GM23338 (cell line): ENCODE data around the gene BLTP3A. TPM values are rescaled to one million over a fixed set of nuclear protein-coding genes. Genes with fewer than 3 reads are reported as not detected.

Source experiments
- ATAC-seq: fragments of 200-7000 bp; cut with Tn5 transposase; 3 replicates; pipeline ENCODE4 v1.9.1; 2020
- DNase-seq: peaks from one replicate; pipeline ENCODE4 v3.0.0-alpha.2; 2015; ENCODE audit warnings: low spot score
- H2AFZ ChIP-seq: fragments of 200-600 bp; sonication (generic); 2 replicates; pipeline ENCODE4 v1.8.0; 2016; ENCODE audit warnings: antibody characterized with exemption, mild to moderate bottlenecking, moderate library complexity
- H3F3A ChIP-seq: fragments of 200-600 bp; sonication (generic); replicated peaks from 2 replicates; pipeline ENCODE4 v1.8.0; 2017; ENCODE audit warnings: antibody characterized with exemption, mixed run types, low read depth
- H3K27ac ChIP-seq: fragments of 200-600 bp; sonication (generic); 2 replicates; pipeline ENCODE4 v1.6.1; 2016; ENCODE audit warnings: low read depth
- H3K27me3 ChIP-seq: fragments of 200-600 bp; sonication (generic); 2 replicates; pipeline ENCODE4 v1.8.0; 2016; ENCODE audit warnings: mild to moderate bottlenecking, mixed run types, moderate library complexity; ENCODE audit not compliant: insufficient read depth
- H3K36me3 ChIP-seq: fragments of 200-600 bp; sonication (generic); 2 replicates; pipeline ENCODE4 v1.8.0; 2016; ENCODE audit warnings: mild to moderate bottlenecking; ENCODE audit not compliant: insufficient read depth
- H3K4me1 ChIP-seq: fragments of 200-600 bp; sonication (generic); 2 replicates; pipeline ENCODE4 v1.8.0; 2016; ENCODE audit warnings: mild to moderate bottlenecking, moderate library complexity; ENCODE audit not compliant: insufficient read depth
- H3K4me2 ChIP-seq: fragments of 200-600 bp; sonication (generic); 2 replicates; pipeline ENCODE4 v1.7.1; 2017; ENCODE audit warnings: mixed run types
- H3K4me3 ChIP-seq: fragments of 200-600 bp; sonication (generic); 2 replicates; pipeline ENCODE4 v1.6.1; 2016; ENCODE audit warnings: mixed run types
- H3K79me2 ChIP-seq: fragments of 200-600 bp; sonication (generic); replicated peaks from 2 replicates; pipeline ENCODE4 v1.8.0; 2017; ENCODE audit warnings: mild to moderate bottlenecking; ENCODE audit not compliant: insufficient read depth
- H3K9me2 ChIP-seq: fragments of 200-600 bp; sonication (generic); 2 replicates; pipeline ENCODE4 v1.8.0; 2017; ENCODE audit not compliant: insufficient read depth
- H4K20me1 ChIP-seq: fragments of 200-600 bp; sonication (generic); replicated peaks from 2 replicates; pipeline ENCODE4 v1.8.0; 2017; ENCODE audit warnings: mild to moderate bottlenecking; ENCODE audit not compliant: insufficient read depth
- H3K27ac Mint-ChIP-seq: 2 replicates; pipeline ENCODE4 v1.8.0; 2020; ENCODE audit warnings: inconsistent platforms, mild to moderate bottlenecking, moderate library complexity, mixed read lengths
- H3K27me3 Mint-ChIP-seq: 3 replicates; pipeline ENCODE4 v1.8.0; 2022; ENCODE audit warnings: low read depth, mild to moderate bottlenecking, moderate library complexity, mixed read lengths, inconsistent platforms; ENCODE audit not compliant: insufficient read depth, poor library complexity
- H3K36me3 Mint-ChIP-seq: 3 replicates; pipeline ENCODE4 v1.8.0; 2021; ENCODE audit warnings: low read depth, mild to moderate bottlenecking, inconsistent platforms, moderate library complexity, mixed read lengths
- H3K4me1 Mint-ChIP-seq: 3 replicates; pipeline ENCODE4 v1.8.0; 2020; ENCODE audit warnings: mild to moderate bottlenecking, inconsistent platforms, mixed read lengths
- H3K4me3 Mint-ChIP-seq: 3 replicates; pipeline ENCODE4 v1.8.0; 2021; ENCODE audit warnings: moderate library complexity, mild to moderate bottlenecking, inconsistent platforms, mixed read lengths
- H3K9me3 Mint-ChIP-seq: 3 replicates; pipeline ENCODE4 v1.8.0; 2020; ENCODE audit warnings: moderate library complexity, mild to moderate bottlenecking, inconsistent platforms, mixed read lengths
- CREB1 ChIP-seq: fragments of 250-450 bp; sonication (Bioruptor Pico); IDR thresholded peaks from 2 replicates; pipeline ENCODE4 v1.5.0; 2020; ENCODE audit warnings: low read depth, mild to moderate bottlenecking, moderate library complexity
- CTCF ChIP-seq, 2 experiments: fragments of 200-600 bp in 1 of 2; sonication (generic) in 1 of 2; conservative IDR thresholded peaks; 2 replicates each; pipeline versions ENCODE4 v1.5.1 to v1.6.1; 2016 to 2017; ENCODE audit warnings: antibody characterized with exemption in 2 of 2, low read depth in 2 of 2, mild to moderate bottlenecking in 2 of 2, moderate library complexity in 1 of 2
- ETS1 ChIP-seq: IDR thresholded peaks from 2 replicates; pipeline ENCODE4 v1.6.1; 2016; ENCODE audit warnings: antibody characterized with exemption
- EZH2 ChIP-seq: fragments of 200-600 bp; sonication (generic); IDR thresholded peaks from one replicate; pipeline ENCODE4 v1.8.0; 2017; ENCODE audit warnings: antibody characterized with exemption, mild to moderate bottlenecking, low read depth; ENCODE audit not compliant: unreplicated experiment
- EZH2phosphoT487 ChIP-seq: fragments of 200-600 bp; sonication (generic); IDR thresholded peaks from one replicate; pipeline ENCODE4 v1.8.1; 2018; ENCODE audit warnings: antibody characterized with exemption; ENCODE audit not compliant: unreplicated experiment
- JUNB ChIP-seq: IDR thresholded peaks from one replicate; pipeline ENCODE4 v1.6.1; 2016; ENCODE audit warnings: antibody characterized with exemption; ENCODE audit not compliant: unreplicated experiment
- NANOG ChIP-seq: IDR thresholded peaks from 2 replicates; pipeline ENCODE4 v1.6.1; 2016; ENCODE audit warnings: antibody characterized with exemption, borderline replicate concordance
- POLR2AphosphoS5 ChIP-seq: IDR thresholded peaks from 2 replicates; pipeline ENCODE4 v1.6.1; 2016; ENCODE audit warnings: antibody characterized with exemption, low read depth
- REST ChIP-seq: IDR thresholded peaks from one replicate; pipeline ENCODE4 v1.6.1; 2018; ENCODE audit warnings: antibody characterized with exemption; ENCODE audit not compliant: unreplicated experiment
- STAT1 ChIP-seq: IDR thresholded peaks from one replicate; pipeline ENCODE4 v1.6.1; 2016; ENCODE audit warnings: antibody characterized with exemption; ENCODE audit not compliant: unreplicated experiment
- ZNF114 ChIP-seq: fragments of 250-450 bp; sonication (Bioruptor Pico); IDR thresholded peaks from 2 replicates; pipeline ENCODE4 v1.5.0; 2020; ENCODE audit warnings: mild to moderate bottlenecking, moderate library complexity
- ZNF331 ChIP-seq: fragments of 250-450 bp; sonication (Bioruptor Pico); IDR thresholded peaks from 2 replicates; pipeline ENCODE4 v1.5.0; 2020; ENCODE audit warnings: low read depth, mild to moderate bottlenecking, moderate library complexity
- ZNF462 ChIP-seq: fragments of 250-450 bp; sonication (Bioruptor Pico); IDR thresholded peaks from 2 replicates; pipeline ENCODE4 v1.5.0; 2020; ENCODE audit warnings: mild to moderate bottlenecking, moderate library complexity
- polyA plus RNA-seq: library from polyadenylated mRNA; unstranded; fragments of >200 nt; fragmentation: Nextera tagmentation; extraction: Ambion mirVana; gene quantifications from 2 replicates; pipeline ENCODE4 v1.2.1, GENCODE V29; 2016
- total RNA-seq: library from RNA; depleted of rRNA; stranded (reverse); fragments of >200 nt; shearing (Covaris generic); gene quantifications from 2 replicates; pipeline ENCODE4 v1.2.3, GENCODE V29; 2014

Gene BLTP3A
- total and polyA plus RNA-seq, 2 experiments from 2014 or later = 2.9 to 18.4 TPM

GRCh38 chr6:34773916-34774315, 18.0 kb upstream of the BLTP3A start:
- ATAC-seq = no peak
- Histone ChIP-seq H3K27me3 (no peaks in the 10 kb centered on the region), H3K4me3 (no peak overlapping the region), H2AFZ (no peak overlapping the region), H3F3A (no peaks in the 10 kb centered on the region), H3K4me1 (no peaks in the 10 kb centered on the region), H4K20me1 (peaks cover 6% of the 10 kb centered on the region; the same call in 1 of the 2 replicates), H3K79me2 (no peaks in the 10 kb centered on the region), H3K27ac (no peak overlapping the region), H3K36me3 (peaks cover 27% of the 10 kb centered on the region), H3K9me2 (no peaks in the 10 kb centered on the region), H3K4me2 (no peak overlapping the region)
- Mint-ChIP-seq H3K27ac (no peak overlapping the region), H3K9me3 (no peaks in the 10 kb centered on the region), H3K4me1 (no peaks in the 10 kb centered on the region), H3K36me3 (peaks cover 57% of the 10 kb centered on the region), H3K4me3 (no peak overlapping the region), H3K27me3 (peaks cover 4% of the 10 kb centered on the region)
- DNase-seq = no peak
- TF ChIP-seq NANOG (no peak), ZNF114 (no peak), CTCF (conservative IDR thresholded peaks at IDR 0.05; ENCODE audit: low read depth in 2 of 2) (no peak), ETS1 (no peak), POLR2AphosphoS5 (no peak), JUNB (no peak), ZNF331 (CRISPR knock-in tag) (no peak), CREB1 (CRISPR knock-in tag) (no peak), STAT1 (no peak), ZNF462 (CRISPR knock-in tag) (no peak), EZH2phosphoT487 (no peak), REST (no peak), EZH2 (no peak)
